C4-2B (cell line): ENCODE data around the gene DNAJC11.

Experiments
- CTCF ChIP-seq: fragments of 450-650 bp; conservative IDR thresholded peaks from 2 replicates; pipeline ENCODE4 v1.5.1; 2017; ENCODE audit warnings: mild to moderate bottlenecking
- ZFX ChIP-seq: fragments of 450-650 bp; IDR thresholded peaks from 2 replicates; pipeline ENCODE4 v1.6.1; 2017

GRCh38 chr1:6727535-6727934 is 25.9 kb upstream of the DNAJC11 start:
- peak; percentile 97 for TF ChIP-seq CTCF
- TF ChIP-seq ZFX = no peak
